HepG2 (cell line): ENCODE measurements around the gene C1orf94. TPM values are rescaled to one million over a fixed set of nuclear protein-coding genes. Genes with fewer than 3 reads are reported as not detected.

Source experiments
- ARID5B ChIP-seq: IDR thresholded peaks from 2 replicates; pipeline ENCODE4 v1.4.0; 2020; ENCODE audit warnings: mild to moderate bottlenecking, missing genetic modification reagents
- CHD4 ChIP-seq: fragments of 200-600 bp; sonication (generic); IDR thresholded peaks from 2 replicates; pipeline ENCODE4 v1.7.0; 2017; ENCODE audit warnings: mild to moderate bottlenecking, low read length, borderline replicate concordance
- HMG20A ChIP-seq: IDR thresholded peaks from 2 replicates; pipeline ENCODE4 v1.6.1; 2016; ENCODE audit warnings: borderline replicate concordance
- KIAA2018 ChIP-seq: sonication (generic); formaldehyde crosslinking; IDR thresholded peaks from 2 replicates; pipeline ENCODE4 v1.5.0; 2020; ENCODE audit warnings: mild to moderate bottlenecking, missing genetic modification reagents, borderline replicate concordance
- MIER3 ChIP-seq: IDR thresholded peaks from 2 replicates; pipeline ENCODE4 v1.6.1; 2016; ENCODE audit warnings: missing compliant biosample characterization, borderline replicate concordance
- SALL2 ChIP-seq: sonication (generic); formaldehyde crosslinking; IDR thresholded peaks from 2 replicates; pipeline ENCODE4 v1.8.1; 2023; ENCODE audit warnings: mild to moderate bottlenecking, missing genetic modification reagents, inconsistent platforms
- ZNF580 ChIP-seq: IDR thresholded peaks from 2 replicates; pipeline ENCODE4 v1.6.1; 2016; ENCODE audit warnings: low read depth, borderline replicate concordance
- polyA plus RNA-seq, 8 experiments: library from polyadenylated mRNA; depleted of rRNA in 3 of 8; stranded (reverse) in 7 of 8; unstranded in 1 of 8; fragments of >200 nt; fragmentation: Illumina TruSeq in 4 of 8; extraction: Trizol in 4 of 8; gene quantifications; 2 replicates each; pipeline versions ENCODE4 v1.2.1 to v1.2.3, GENCODE V29; 2011 to 2016; ENCODE audit warnings: low read depth in 4 of 8, missing spikeins in 1 of 8, mixed read lengths in 1 of 8; ENCODE audit not compliant: insufficient read depth in 1 of 8
- total RNA-seq, 5 experiments: library from RNA; depleted of rRNA; stranded (reverse); fragments of >200 nt; fragmentation: Illumina TruSeq; extraction: Trizol; gene quantifications; 2 replicates each; pipeline ENCODE4 v1.2.3, GENCODE V29; 2016; ENCODE audit warnings: low read depth in 1 of 5

Gene C1orf94
- total and polyA plus RNA-seq, 2 of the 13 experiments (the other 11 are each of a cell fraction or from before 2014, with no cell fraction given): not detected

GRCh38 chr1:34128186-34128889 is 48.4 kb upstream of the C1orf94 start (continued):
- TF ChIP-seq KIAA2018 (CRISPR knock-in tag) (no peak), HMG20A (CRISPR knock-in tag) (no peak), ZNF580 (CRISPR knock-in tag) (no peak), ARID5B (CRISPR knock-in tag) (no peak), CHD4 (no peak), SALL2 (CRISPR knock-in tag) (no peak), MIER3 (CRISPR knock-in tag) (no peak)
